Peyer's patch (tissue), 4 donors: ENCODE measurements around the gene CDK8.

Source experiments
- CTCF ChIP-seq, 6 experiments: fragments of 450-650 bp in 4 of 6; fragments of 200-600 bp in 2 of 6; sonication (generic) in 1 of 6; IDR thresholded peaks; one replicate each; pipeline ENCODE4 v1.5.1; 2017 to 2019; ENCODE audit warnings: antibody characterized with exemption in 6 of 6, mild to moderate bottlenecking in 3 of 6, moderate library complexity in 1 of 6
- POLR2A ChIP-seq, 2 donors: fragments of 450-650 bp; IDR thresholded peaks; one replicate each; pipeline ENCODE4 v1.5.1; 2017; ENCODE audit warnings: antibody characterized with exemption in 2 of 2, mild to moderate bottlenecking in 2 of 2, moderate library complexity in 2 of 2

GRCh38 chr13:26327940-26328725, 74.2 kb downstream of the CDK8 start:
- TF ChIP-seq CTCF (IDR thresholded peaks at IDR 0.05) (no peak), POLR2A (IDR thresholded peaks at IDR 0.05) (no peak)
